A204.1 (cell line): Measurements from ENCODE around the gene COL23A1.

Experiments used
- FAIRE-seq: peaks from 2 replicates; lab custom pipeline; 2012; peaks lifted over from hg19 to GRCh38; lab: Jason Lieb, UNC

COL23A1 gene

DNA sequence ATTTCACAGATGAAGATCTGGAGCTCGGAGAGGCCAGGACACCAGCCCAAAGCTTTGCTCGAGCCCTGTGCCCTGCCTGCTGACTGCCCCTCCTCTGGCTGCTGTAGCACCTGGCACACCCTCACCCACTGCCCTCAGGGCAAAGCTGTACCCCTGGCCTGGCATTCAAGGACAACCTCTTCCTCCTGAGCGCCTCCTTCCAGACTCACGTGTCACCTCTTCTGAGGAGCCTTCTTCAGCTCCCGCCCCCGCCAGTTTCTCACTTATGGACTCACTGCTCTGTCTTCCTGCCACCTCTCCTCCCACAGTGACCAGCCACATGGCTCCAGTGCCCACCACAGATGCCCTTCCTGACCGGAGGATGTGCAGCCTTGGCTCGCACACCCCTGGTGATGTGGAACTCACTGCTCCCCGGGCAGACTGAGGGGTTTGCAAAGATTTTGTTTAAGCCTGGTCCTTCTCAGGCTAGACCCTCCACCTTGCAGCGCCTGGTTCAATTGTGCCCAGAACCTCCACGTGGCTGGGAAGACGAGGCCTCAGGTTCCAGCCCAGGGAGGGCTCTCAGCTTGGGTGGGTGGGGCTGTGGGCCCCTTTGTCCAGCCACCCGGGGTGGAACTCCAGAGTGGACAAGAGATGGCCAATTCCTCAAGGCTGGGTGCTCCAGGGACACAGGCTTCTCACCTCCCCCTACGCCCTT, 311.0 kb downstream of the COL23A1 start:
- no peak for FAIRE-seq

DNA sequence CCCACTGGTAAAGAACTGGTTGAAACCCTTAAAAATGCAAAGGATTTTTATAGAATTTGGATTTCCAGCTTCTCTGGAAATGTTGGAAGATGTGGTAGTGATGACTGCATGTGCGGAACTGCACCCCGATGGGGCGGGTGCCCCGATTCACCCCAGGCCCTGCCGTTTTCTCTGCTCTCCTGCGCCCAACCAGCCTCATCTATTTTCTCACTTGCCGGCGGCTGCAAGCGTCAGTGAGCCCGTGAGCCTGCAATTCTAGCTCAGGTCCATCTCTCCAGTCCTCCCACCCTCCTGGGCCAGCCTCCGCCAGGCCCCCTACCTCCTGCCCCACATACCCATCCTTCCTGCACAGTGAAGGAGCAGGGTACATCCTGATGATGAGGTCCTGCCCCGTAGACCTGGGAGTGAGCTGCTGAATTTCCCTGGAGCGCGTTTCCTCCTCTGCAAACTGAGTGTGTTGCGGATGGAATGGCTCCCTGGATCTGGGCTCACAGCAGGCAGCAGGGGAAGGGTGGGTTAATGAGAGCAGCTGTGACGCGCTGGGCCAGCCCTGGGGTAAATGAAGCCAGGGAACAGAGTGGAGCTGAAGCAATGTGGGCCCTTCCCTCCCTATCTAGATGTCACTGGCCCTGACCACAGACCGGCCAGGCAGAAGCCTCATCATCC, 311.7 kb downstream of the COL23A1 start:
- FAIRE-seq, result no peak

DNA sequence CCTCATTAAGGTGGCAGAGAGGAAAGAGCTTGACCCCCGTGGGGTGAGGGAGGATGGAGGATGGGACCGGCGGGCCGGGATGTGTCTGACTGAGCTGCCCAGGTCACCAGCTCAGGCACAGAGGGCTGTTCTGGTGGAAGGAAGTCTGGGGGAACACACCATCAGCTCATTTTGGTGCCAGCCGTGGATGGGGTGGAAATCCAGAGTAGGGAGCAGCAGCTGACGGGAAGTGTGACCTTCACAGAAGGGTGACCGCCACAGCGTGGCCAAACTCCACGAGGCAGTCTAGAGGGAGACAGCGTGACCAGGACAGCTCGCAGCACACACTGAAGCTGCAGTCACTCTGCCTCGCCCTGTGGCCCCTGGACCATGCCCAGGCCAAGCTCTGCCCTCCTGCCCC, 312.3 kb downstream of the COL23A1 start:
- no peak for FAIRE-seq

GRCh38 chr5:178277346-178277745, 312.8 kb downstream of the COL23A1 start:
- FAIRE-seq, result no peak

DNA sequence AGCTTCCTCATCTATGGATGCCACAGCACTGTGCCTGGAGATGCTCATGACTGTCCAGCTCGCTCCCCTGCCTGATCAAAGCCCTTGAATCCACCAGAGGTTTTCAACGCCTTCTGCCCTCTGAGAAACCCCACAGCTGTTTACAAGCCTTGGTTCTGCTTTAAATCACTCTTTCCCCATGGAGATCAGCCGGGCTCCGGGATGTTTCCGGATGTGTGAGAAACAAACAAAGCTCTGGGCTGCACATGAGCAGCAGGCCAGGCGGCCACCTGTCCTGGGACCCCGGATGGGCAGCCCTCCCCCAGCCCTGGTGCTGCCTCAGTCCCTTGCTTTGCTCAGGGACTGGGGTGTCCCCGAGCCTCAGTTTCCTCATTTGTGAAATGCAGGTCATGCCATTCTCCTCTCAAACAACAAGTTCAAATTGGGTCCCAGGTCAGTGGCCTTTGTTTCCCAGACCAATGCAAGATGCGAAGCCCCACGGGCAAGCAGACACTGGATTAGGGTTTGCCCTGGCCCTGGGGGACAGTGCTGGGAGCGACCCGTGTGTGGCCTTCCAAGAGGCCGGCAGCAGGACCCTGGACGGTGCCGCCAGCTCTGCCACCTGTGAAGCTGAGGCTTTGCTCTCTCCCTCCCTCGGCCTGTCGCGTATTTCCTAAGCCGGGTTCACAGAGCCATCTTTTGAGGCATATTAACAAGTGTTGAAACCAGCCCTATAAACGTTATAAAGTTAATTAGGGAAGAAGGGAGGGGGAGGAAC, 315.2 kb downstream of the COL23A1 start:
- no peak for FAIRE-seq

DNA sequence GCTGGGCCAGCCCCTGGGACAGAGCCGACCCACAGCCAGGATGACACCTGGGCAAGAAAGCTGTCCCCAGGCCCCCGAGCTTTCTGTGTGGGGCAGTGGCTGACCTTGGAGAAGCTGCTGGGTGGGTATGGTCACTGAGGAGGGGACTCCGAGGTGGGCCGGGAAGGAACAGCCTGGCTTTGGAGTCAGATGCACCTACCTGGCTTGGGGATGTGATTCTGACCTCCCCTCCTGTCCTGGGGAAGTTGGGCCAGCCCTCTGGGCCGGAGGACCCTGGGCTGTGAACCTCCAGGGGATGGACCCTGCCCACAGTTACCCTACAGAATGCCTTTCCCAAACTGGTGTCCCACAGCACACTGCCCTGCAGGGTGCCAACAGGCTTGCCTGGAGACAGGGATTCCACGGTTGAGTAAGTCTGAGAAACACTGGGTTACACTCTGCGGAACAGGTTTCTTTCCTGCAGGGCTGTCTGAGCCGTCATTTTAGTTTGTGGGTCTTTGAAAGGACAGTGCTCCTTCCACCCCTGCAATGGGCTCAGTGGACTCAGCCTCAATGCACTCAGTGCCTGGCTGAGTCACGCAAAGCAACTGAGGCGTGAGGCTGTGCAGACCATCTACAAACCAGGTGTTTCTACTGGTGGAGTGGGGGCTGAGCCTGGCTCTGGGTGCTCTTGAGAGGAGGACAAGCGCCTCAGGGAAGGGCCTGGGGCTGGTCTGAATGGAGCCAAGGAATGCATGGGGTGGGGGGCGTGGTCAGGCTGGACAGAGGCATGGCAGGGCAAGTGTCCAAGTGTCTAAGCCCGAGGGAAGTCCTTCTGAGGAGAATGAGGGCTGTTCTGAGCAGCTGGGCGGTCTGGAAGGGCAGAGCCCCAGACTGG, 316.3 kb downstream of the COL23A1 start:
- no peak for FAIRE-seq

DNA sequence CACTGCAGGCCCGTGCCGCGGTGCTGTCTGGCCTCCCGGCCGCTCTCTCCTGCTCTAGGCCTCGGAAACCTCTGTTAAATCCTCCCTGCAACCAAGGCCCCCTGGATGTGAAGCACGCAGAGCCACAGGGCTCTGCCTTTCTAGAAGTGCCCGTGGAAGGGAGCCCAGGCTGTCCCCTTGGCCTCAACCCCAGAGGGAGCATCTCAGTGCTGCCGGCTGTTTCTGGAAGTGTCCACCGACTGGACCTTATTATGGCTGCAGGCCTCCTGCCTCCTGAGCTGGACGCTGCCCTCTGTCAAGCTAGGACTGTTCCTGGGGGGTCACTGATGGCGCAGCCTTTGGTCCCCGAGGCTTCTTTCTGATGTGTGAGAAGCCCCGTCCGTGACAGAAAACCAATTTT, 317.2 kb downstream of the COL23A1 start:
- no peak for FAIRE-seq

GRCh38 chr5:178272591-178272990, 317.6 kb downstream of the COL23A1 start:
- no peak for FAIRE-seq

- no peak for FAIRE-seq
Measured at GRCh38 chr5:178271726-178272479, 318.3 kb downstream of the COL23A1 start.

GRCh38 chr5:178271231-178271630, 319.0 kb downstream of the COL23A1 start:
- FAIRE-seq, result no peak

DNA sequence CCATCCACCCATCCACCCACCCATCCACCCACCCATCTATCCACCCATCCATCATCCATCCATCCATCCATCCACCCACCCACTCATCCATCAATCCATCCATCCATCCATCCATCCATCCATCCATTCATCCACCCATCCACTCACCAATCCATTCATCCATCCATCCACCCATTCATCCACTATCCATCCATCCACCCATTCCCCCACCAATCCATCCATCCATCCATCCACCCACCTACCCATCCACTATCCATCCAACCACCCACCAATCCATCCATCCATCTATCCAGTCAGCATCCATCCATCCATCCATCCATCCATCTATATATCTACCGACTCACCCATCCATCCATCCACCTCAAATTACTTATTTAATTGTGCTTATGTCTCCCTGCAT, 320.7 kb downstream of the COL23A1 start:
- no peak for FAIRE-seq

- FAIRE-seq, result no peak
Measured at GRCh38 chr5:178267876-178268275, 322.3 kb downstream of the COL23A1 start.

DNA sequence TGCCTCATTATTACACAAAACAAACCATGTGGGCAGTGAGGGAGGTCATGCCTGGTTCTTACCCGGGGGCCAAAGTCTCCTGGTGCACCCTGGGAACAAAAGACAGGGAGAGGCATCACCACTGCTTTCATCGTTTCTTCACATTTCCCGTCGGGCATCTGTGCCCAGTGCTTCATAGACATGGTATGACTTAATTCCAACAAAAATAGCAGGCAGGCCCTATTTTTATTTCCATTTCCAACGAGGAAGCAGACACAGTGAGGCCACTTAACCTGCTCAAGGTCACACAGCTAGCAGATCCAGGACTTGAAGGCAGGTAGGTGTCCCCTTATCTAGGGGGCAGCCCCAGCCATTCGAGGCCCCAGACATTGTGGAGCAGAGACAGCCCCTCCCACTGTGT, 322.9 kb downstream of the COL23A1 start:
- no peak for FAIRE-seq

GRCh38 chr5:178266581-178266980, 323.6 kb downstream of the COL23A1 start:
- FAIRE-seq, result no peak

DNA sequence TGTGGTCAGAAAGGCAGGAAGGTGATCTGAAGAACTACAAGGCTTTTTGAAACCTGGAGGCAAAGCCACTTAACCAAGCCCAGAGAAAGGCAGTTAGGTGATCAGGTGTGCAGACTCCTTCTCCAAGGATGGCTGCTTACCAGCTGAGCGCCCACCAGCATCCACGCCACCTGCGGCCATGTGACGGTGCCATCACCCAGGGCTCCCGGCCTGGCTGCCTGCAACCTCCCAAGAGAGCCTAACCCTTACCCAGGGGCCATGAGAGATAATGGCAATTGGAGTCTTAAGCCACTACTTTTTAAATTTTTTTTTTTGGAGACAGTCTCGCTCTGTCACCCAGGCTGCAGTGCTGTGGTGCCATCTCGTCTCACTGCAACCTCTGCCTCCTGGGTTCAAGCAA, 324.4 kb downstream of the COL23A1 start:
- FAIRE-seq, result no peak

- no peak for FAIRE-seq
Measured at GRCh38 chr5:178264044-178264443, 326.1 kb downstream of the COL23A1 start.

DNA sequence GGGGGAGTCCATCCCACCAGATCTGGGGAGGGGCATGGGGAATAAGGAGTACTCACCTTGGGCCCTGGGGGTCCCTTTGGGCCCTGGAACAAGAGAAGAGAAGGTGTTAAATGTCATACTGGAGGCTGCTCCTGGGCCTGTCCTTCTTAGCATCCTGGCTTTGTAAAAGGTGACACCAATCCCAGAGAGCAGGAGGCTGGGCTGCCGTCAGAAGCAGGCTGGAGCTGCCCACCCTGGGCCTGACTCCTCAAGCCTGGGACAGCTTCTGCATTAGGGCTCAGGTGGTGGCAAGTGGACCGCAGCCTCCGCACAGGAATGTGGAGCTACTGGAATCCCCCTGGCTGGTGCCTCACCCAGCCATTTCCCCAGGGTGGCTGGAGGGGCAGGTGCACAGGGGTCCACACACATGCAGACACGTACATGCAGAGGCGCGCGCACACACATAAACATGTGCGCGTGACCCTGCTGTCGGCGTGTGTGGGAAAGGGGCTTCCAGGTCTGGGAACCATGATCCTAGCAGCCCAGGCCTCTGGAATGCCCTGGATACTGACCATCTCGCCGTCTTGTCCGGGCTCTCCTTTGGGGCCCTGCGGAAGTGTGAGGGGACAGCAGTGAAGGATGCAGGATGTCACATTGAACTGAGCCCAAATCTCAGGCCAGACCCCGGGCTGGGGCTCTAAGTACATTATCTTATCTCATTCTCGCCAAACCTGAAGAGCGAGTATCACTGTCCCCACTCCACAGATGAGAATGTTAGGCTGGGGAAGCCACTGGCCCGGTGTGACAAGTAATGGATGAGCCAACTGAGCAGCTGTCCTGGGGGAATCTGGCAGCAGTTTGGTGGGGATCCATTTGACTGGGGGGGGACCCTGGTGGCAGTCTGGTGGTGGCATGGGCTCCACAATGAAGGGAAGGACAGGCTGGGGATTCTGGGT, 328.3 kb downstream of the COL23A1 start:
- no peak for FAIRE-seq

GRCh38 chr5:178259623-178260536, 330.3 kb downstream of the COL23A1 start:
- FAIRE-seq, result no peak

DNA sequence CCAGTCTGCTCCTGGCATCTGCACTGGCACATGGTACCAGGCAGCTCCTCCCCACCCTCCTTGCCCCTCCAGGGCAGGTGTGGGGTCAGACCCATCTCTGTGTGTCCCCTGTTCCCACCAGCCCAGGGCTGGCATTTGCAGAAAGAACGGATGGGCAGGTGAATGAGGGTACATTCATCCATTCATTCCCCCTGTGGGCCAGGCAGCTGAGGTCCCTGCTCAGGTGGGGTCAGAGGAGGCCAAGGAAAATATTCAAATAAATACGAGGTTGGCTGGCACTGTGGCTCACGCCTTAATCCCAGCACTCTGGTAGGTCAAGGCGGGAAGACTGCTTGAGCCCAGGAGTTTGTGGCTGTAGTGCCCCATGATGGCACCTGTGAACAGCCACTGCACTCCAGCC, 332.5 kb downstream of the COL23A1 start:
- FAIRE-seq, result no peak
